OCI-M2 (cell line): ENCODE data around the gene RARG.

Experiments
- DNase-seq: peaks from one replicate; lab custom pipeline; 2025; ENCODE audit not compliant: unreplicated experiment; lab: John Stamatoyannopoulos, UW

The RARG gene

GRCh38 chr12:53224061-53224896 is 7.7 kb downstream of the RARG start:
- no peak for DNase-seq

- DNase-seq: no peak
Observed at GRCh38 chr12:53223389-53224060, 8.5 kb downstream of the RARG start.

GRCh38 chr12:53222806-53223261 is 9.2 kb downstream of the RARG start:
- DNase-seq: no peak

GRCh38 chr12:53222170-53222721 is 9.8 kb downstream of the RARG start:
- DNase-seq: no peak

GRCh38 chr12:53221203-53222080 is 10.6 kb downstream of the RARG start:
- DNase-seq: peak; percentile 19

- peak; percentile 11 for DNase-seq
Observed at GRCh38 chr12:53220694-53221202, 11.3 kb downstream of the RARG start.

- no peak for DNase-seq
Observed at GRCh38 chr12:53219956-53220693, 11.9 kb downstream of the RARG start.

- no peak for DNase-seq
Observed at GRCh38 chr12:53219292-53219955, 12.6 kb downstream of the RARG start.

- no peak for DNase-seq
Observed at GRCh38 chr12:53218551-53219291, 13.3 kb downstream of the RARG start.

- DNase-seq: no peak
Observed at GRCh38 chr12:53217931-53218307, 14.1 kb downstream of the RARG start.

GRCh38 chr12:53217051-53217930 is 14.7 kb downstream of the RARG start:
- DNase-seq: no peak

- no peak for DNase-seq
Observed at GRCh38 chr12:53215497-53215896, 16.5 kb downstream of the RARG start.

GRCh38 chr12:53214687-53215455 is 17.1 kb downstream of the RARG start:
- DNase-seq: no peak

GRCh38 chr12:53214221-53214620 is 17.8 kb downstream of the RARG start:
- no peak for DNase-seq

- peak; percentile 13 for DNase-seq
Observed at GRCh38 chr12:53213348-53213747, 18.7 kb downstream of the RARG start.

- DNase-seq: no peak
Observed at GRCh38 chr12:53212931-53213330, 19.1 kb downstream of the RARG start.
